Fibroblast of lung (primary cell): ENCODE measurements around the gene DNAH9.

Experiments
- CTCF ChIP-seq, 2 donors: IDR thresholded peaks in 1 of 2; conservative IDR thresholded peaks in 1 of 2; 1 replicate in 1 of 2; 2 replicates in 1 of 2; pipeline ENCODE4 v1.5.1; 2011 to 2012; ENCODE audit warnings: low read length in 2 of 2, control low read depth in 1 of 2, inconsistent platforms in 1 of 2, low read depth in 1 of 2, mild to moderate bottlenecking in 1 of 2
- EZH2 ChIP-seq: IDR thresholded peaks from 2 replicates; pipeline ENCODE4 v1.5.1; 2012; ENCODE audit warnings: low read length, control low read depth, mild to moderate bottlenecking; ENCODE audit errors: missing control alignments

- TF ChIP-seq CTCF (conservative IDR thresholded peaks at IDR 0.05 in 1 of 2, IDR thresholded peaks at IDR 0.05 in 1 of 2; ENCODE audit: low read depth in 1 of 2, low read length in 2 of 2), result no peak
- no peak for TF ChIP-seq EZH2
Observed at GRCh38 chr17:11996722-11997146, 398.5 kb downstream of the DNAH9 start.
